ENCODE results near the gene OR51B4.

The OR51B4 gene

GRCh38 chr11:5276697-5277096 lies 25.0 kb downstream of the OR51B4 start:
- in situ Hi-C loops (cut with MboI; ENCODE audit: low sequenced_read_pairs, unreplicated experiment): no loop called here
- no peak for DNase-seq (ENCODE audit: low spot score)
- no peak for TF ChIP-seq CTCF (IDR thresholded peaks at IDR 0.05; ENCODE audit: borderline replicate concordance, control extremely low read depth, extremely low read depth, insufficient read depth, missing control alignments)

GRCh38 chr11:5275369-5276110 lies 26.2 kb downstream of the OR51B4 start:
- DNase-seq (ENCODE audit: low spot score): no peak
- in situ Hi-C loops (cut with MboI; ENCODE audit: low sequenced_read_pairs, unreplicated experiment): no loop called here
- no peak for TF ChIP-seq CTCF (IDR thresholded peaks at IDR 0.05; ENCODE audit: borderline replicate concordance, control extremely low read depth, extremely low read depth, insufficient read depth, missing control alignments)

DNA sequence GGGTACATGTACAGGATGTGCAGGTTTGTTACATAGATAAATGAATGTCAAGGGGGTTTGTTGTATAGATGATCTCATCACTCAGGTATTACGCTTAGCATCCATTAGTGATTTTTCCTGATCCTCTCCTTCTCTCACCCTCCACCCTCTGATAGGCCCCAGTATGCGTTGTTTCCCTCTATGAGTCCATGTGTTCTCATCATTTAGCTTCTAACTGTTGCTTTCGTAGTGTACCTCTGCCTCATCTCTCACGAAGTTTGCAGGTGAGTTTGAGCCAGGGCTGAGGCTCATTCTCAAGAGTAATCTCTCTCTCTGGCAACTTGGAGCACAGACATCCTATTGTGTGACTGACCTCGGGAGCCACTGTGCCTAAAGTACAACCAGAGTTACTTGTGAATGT lies 27.4 kb downstream of the OR51B4 start:
- TF ChIP-seq CTCF (IDR thresholded peaks at IDR 0.05; ENCODE audit: borderline replicate concordance, control extremely low read depth, extremely low read depth, insufficient read depth, missing control alignments): no peak
- DNase-seq (ENCODE audit: low spot score): no peak
- in situ Hi-C loops (cut with MboI; ENCODE audit: low sequenced_read_pairs, unreplicated experiment): no loop called here

- DNase-seq (ENCODE audit: low spot score): no peak
- in situ Hi-C loops (cut with MboI; ENCODE audit: low sequenced_read_pairs, unreplicated experiment): no loop called here
- no peak for TF ChIP-seq CTCF (IDR thresholded peaks at IDR 0.05; ENCODE audit: borderline replicate concordance, control extremely low read depth, extremely low read depth, insufficient read depth, missing control alignments)
These were observed 29.2 kb downstream of the OR51B4 start for GRCh38 chr11:5272395-5273017.

DNA sequence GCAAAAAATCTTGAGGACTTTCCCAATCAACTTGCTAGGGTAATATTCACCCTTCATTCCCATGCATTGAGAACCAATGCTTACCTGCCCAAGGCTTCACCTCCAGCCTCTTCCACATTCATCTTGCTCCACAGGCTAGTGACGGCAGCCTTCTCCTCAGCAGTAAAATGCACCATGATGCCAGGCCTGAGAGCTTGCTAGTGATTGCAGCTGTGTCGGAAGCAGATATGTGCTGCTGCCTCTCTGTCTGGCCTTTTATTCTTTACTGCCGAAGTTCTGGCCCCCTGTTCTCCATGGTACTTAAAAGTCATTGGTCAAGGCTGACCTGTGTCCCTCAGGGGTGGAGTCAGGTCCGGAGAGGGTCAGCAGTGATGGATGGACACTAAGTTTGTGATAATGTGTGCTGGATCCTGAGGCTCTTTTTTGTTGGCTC lies 32.0 kb downstream of the OR51B4 start, which contains the start of gene HBE1:
TSS of gene HBE1 (minus strand) at position 231 of the 433 bp plus-strand sequence. CDS start at position 176, 55 bp downstream.
- DNase-seq (ENCODE audit: low spot score): no peak
- in situ Hi-C loops (cut with MboI; ENCODE audit: low sequenced_read_pairs, unreplicated experiment): no loop called here
- no peak for TF ChIP-seq CTCF (IDR thresholded peaks at IDR 0.05; ENCODE audit: borderline replicate concordance, control extremely low read depth, extremely low read depth, insufficient read depth, missing control alignments)

DNA sequence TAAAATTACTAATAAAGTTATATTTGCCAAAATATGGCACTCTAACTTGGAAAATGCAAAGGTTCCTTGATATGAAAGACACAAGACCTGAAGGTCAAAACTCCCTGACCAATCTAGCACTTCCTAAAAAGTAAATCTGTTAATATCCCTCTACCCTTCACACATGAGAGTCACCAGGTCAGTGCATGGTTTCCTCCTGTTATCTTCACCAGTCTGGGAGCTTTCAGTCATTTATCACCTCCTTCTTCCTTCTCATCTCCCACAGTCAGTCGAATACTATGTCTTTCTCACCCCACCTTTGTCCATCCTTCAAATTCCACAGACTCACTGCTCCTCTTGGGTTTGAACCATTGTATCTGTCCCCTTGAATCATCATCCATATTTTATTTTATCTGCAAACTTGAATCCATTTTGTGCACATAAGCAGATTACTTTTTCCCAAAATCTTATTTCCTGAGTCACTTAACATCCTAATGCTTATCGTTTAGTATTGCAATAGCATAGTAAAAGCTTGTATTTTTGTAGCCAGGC lies 34.6 kb downstream of the OR51B4 start:
- no peak for TF ChIP-seq CTCF (IDR thresholded peaks at IDR 0.05; ENCODE audit: borderline replicate concordance, control extremely low read depth, extremely low read depth, insufficient read depth, missing control alignments)
- in situ Hi-C loops (cut with MboI; ENCODE audit: low sequenced_read_pairs, unreplicated experiment): no loop called here

More for the DNA sequence above, 34.6 kb downstream of the OR51B4 start:
- no peak for DNase-seq (ENCODE audit: low spot score)

Measured in GM13976 (cell line).